D721Med (cell line): ENCODE results near the gene TNRC6A.
"Not testable (repeated sequence)": the region's sequence is repeated elsewhere in the genome, so short reads cannot be mapped to it uniquely, and the experiment has no call there.

ENCODE experiments used
- DNase-seq: peaks from one replicate; pipeline ENCODE4 v3.0.0; 2011; ENCODE audit warnings: low spot score; ENCODE audit not compliant: insufficient read length
- FAIRE-seq: peaks from 2 replicates; lab custom pipeline; 2011; peaks lifted over from hg19 to GRCh38; lab: Jason Lieb, UNC
- CTCF ChIP-seq: IDR thresholded peaks from 2 replicates; pipeline ENCODE4 v1.5.1; 2012; ENCODE audit warnings: mild to moderate bottlenecking, control low read depth; ENCODE audit not compliant: insufficient read depth; ENCODE audit errors: missing control alignments

The TNRC6A gene

DNA sequence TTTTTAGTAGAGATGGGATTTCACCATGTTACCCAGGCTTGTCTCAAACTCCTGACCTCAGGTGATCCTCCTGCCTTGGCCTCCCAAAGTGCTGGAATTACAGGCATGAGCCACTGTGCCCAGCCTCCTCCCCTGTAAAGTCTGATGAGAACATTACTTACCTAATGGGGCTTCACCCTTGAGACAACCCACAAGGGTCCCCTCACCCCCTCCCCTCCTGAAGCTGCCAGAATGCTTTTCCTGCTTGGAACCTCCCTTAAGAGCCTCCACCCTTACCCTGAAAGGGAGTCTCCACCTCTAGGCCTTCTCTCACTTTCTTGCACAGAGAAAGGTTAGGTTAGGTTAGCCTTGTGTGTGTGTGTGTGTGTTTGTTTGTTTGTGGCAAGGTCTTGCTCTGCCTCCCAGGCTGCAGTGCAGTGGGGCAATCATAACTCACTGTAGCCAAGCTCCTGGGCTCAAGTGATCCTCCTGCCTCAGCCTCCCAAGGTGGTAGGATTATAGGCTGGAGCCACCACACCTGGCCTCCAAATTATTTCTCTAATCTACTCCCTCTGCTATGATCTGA is 125.2 kb downstream of the TNRC6A start:
- no peak for DNase-seq
- TF ChIP-seq CTCF: no peak
- no peak for FAIRE-seq

DNA sequence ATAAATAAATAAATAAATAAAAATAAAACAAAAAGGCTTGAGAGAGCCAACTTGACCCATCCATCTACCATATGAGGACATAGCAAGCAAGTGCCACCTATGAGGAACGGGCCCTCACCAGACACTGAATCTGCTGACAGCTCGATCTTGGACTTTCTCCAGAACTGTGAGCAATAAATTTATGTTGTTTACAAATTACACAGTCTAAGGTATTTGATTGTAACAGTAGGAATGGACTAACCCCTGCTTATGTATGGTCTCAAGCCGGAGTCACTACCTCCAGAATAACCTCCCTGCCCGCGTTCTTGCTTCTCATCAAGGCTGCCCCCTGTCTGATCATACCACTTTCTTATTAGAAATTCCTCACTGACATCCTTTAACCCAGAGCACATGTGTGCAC is 126.2 kb downstream of the TNRC6A start:
- no peak for TF ChIP-seq CTCF
- DNase-seq (no peak), FAIRE-seq (no peak)

DNA sequence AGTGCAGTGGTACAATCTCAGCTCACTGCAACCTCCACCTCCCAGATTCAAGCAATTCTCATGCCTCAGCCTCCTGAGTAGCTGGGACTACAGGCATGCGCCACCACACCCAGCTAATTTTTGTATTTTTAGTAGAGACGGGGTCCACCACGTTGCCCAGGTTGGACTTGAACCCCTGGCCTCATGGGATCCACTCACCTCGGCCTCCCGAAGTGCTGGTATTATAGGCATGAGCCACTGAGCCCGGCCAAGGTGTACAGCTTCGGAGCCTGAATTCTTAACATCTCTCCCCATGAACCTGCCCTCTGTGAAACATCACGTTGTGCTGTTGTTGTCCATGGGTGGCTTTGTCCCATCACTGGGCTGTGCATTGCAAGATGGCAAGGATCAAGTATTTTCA is 127.4 kb downstream of the TNRC6A start:
- not testable (repeated sequence) for DNase-seq, FAIRE-seq

GRCh38 chr16:24858219-24859041 is 129.0 kb downstream of the TNRC6A start:
- DNase-seq: no peak
- FAIRE-seq: no peak
- TF ChIP-seq CTCF: no peak

DNA sequence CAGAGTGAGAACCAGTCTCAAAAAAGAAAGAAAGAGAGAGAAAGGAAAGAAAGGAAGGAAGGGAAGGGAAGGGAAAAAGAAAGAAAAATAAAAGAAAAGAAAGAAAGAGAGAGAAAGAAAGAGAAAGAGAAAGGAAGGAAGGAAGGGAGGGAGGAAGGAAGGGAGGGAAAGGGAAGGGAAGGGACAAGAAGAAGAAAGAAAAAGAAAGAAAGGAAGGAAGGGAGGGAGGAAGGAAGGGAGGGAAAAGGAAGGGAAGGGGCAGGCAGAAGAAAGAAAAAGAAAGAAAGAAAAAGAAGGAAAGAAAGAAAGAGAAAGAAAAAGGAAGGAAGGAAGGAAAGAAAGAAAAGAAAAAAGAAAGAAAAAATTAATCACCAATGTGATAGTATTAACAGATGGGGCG is 132.0 kb downstream of the TNRC6A start:
- no peak for TF ChIP-seq CTCF
- FAIRE-seq: no peak
- no peak for DNase-seq

DNA sequence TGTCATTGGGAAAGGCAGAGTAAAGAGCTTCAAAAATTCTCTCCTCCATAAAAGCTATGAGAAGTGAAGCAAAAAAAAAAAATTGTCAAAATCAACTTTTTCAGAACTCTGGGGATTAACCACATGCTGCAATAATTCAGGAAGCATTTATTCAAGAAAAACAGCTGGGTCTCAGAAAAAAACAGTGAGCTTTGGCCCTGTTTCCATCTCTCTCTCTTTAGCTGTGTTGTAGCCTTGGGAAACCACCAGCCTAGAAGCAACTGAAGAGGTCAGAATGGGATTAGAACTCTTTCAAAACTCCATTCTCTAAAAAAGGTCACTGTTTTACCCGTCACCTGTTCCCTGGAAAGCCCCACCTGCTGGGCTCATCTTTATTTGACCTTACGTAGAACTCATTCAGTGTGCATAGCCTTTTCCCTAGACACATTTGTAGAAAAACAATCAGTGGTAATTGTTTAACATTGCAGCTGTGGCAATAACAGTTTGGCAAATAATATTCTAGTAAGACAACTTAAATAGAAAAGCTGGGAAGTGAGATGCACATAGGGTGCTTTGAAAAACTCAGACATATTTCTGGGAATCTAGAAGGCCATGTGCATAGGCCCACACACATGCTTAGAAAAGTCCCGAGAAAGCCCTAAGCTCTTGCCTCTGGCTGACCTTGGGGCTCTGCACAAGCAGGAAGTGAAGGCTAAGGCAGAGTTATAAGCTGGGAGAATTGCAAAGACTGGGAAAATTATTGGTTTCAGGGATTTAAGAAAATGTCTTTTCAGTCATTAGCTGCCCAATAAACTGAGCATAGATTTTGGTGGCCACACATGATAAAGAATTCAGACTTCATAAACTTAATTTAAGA is 134.4 kb downstream of the TNRC6A start:
- FAIRE-seq: no peak
- no peak for TF ChIP-seq CTCF
- no peak for DNase-seq

GRCh38 chr16:24869033-24869432 is 139.6 kb downstream of the TNRC6A start:
- no peak for DNase-seq
- TF ChIP-seq CTCF: no peak
- no peak for FAIRE-seq
